HUES6 (cell line): ENCODE results near the gene BST2.

Source experiments
- H3K27ac ChIP-seq: 2 replicates; pipeline ENCODE4 v1.7.0; 2013; ENCODE audit warnings: low read depth, mild to moderate bottlenecking, low read length, inconsistent platforms
- H3K27me3 ChIP-seq: 2 replicates; pipeline ENCODE4 v1.6.1; 2013; ENCODE audit warnings: low read length; ENCODE audit not compliant: control insufficient read depth, insufficient read depth
- H3K36me3 ChIP-seq: 2 replicates; pipeline ENCODE4 v1.6.1; 2013; ENCODE audit warnings: low read length; ENCODE audit not compliant: control insufficient read depth, insufficient read depth
- H3K4me1 ChIP-seq: 2 replicates; pipeline ENCODE4 v1.6.1; 2013; ENCODE audit warnings: low read length; ENCODE audit not compliant: control insufficient read depth, insufficient read depth
- H3K4me3 ChIP-seq: 2 replicates; pipeline ENCODE4 v1.5.1; 2013; ENCODE audit warnings: low read depth, low read length
- H3K9ac ChIP-seq: one replicate; pipeline ENCODE4 v1.6.1; 2013; ENCODE audit warnings: mild to moderate bottlenecking, low read length
- H3K9me3 ChIP-seq: 2 replicates; pipeline ENCODE4 v1.6.1; 2013; ENCODE audit warnings: low read depth, low read length; ENCODE audit not compliant: control insufficient read depth, insufficient read depth

Gene BST2

DNA sequence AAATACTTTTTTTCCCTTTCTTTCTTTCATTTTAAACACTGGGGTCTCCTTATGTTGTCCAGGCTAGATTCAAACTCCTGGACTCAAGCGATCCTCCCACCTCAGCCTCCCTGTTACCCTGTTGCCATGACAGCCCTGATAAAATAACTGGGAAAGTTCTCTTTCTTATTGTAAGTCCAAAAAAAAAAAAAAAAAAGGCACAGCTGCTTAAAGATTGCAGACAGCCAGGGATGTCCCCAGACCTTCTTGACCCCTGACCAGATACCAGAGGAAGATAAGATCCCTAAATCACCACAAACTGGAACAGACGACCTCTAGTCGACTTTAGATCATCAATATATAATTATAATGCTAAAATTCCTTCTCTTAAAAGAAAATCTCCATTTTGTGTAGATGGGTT is 13.3 kb upstream of the BST2 start:
- Histone ChIP-seq H3K4me1 (peaks cover 29% of the 10 kb centered on the region), H3K27ac (no peak overlapping the region; the same call in 1 of the 2 replicates), H3K4me3 (peak overlapping the region; percentile 50; the same call in 1 of the 2 replicates), H3K36me3 (no peaks in the 10 kb centered on the region; the same call in 1 of the 2 replicates), H3K9me3 (no peaks in the 10 kb centered on the region), H3K9ac (peak overlapping the region; percentile 64), H3K27me3 (no peaks in the 10 kb centered on the region)

DNA sequence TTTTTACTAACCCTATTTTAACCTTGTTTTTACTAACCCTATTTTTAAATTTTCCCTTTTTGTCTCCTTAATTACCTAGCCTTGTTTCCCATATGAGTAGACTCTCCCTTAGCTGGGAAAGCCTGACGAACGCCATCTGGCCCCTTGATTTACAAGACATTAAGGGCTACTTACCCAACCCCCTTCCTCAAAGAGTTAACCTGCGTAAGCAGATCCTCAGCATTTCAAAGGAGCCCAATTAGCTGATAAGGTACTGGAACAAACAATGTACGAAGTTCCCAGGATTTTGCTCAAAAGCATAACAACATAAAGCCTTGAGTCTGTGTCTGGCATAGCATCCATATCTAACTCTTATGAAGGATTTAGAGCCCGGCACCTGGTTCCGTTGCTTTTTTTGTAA is 9.7 kb upstream of the BST2 start:
- peak overlapping the region; percentile 53 for H3K4me3 ChIP-seq
- H3K4me1 ChIP-seq = peaks cover 44% of the 10 kb centered on the region
- H3K36me3 ChIP-seq = peaks cover 2% of the 10 kb centered on the region; the same call in 1 of the 2 replicates
- no peaks in the 10 kb centered on the region for H3K9me3 ChIP-seq
- H3K27me3 ChIP-seq = no peaks in the 10 kb centered on the region
- peak overlapping the region; percentile 83 for H3K27ac ChIP-seq
- H3K9ac ChIP-seq = peak overlapping the region; percentile 53

GRCh38 chr19:17414097-17414496 is 8.7 kb upstream of the BST2 start:
- Histone ChIP-seq H3K4me1 (peaks cover 41% of the 10 kb centered on the region), H3K4me3 (no peak overlapping the region), H3K9me3 (no peaks in the 10 kb centered on the region), H3K9ac (no peak overlapping the region), H3K27me3 (no peaks in the 10 kb centered on the region), H3K36me3 (peaks cover 2% of the 10 kb centered on the region; the same call in 1 of the 2 replicates), H3K27ac (no peak overlapping the region; the same call in 1 of the 2 replicates)

- Histone ChIP-seq H3K9ac (no peak overlapping the region), H3K4me1 (peaks cover 43% of the 10 kb centered on the region), H3K36me3 (peaks cover 2% of the 10 kb centered on the region; the same call in 1 of the 2 replicates), H3K27ac (no peak overlapping the region), H3K4me3 (no peak overlapping the region), H3K27me3 (no peaks in the 10 kb centered on the region), H3K9me3 (no peaks in the 10 kb centered on the region)
Observed at GRCh38 chr19:17411801-17412200, 6.4 kb upstream of the BST2 start.

- Histone ChIP-seq H3K9me3 (no peaks in the 10 kb centered on the region), H3K36me3 (peaks cover 2% of the 10 kb centered on the region; the same call in 1 of the 2 replicates), H3K27me3 (no peaks in the 10 kb centered on the region), H3K27ac (no peak overlapping the region), H3K4me3 (no peak overlapping the region), H3K9ac (no peak overlapping the region), H3K4me1 (peaks cover 51% of the 10 kb centered on the region)
Observed at GRCh38 chr19:17409990-17410389, 4.6 kb upstream of the BST2 start.

DNA sequence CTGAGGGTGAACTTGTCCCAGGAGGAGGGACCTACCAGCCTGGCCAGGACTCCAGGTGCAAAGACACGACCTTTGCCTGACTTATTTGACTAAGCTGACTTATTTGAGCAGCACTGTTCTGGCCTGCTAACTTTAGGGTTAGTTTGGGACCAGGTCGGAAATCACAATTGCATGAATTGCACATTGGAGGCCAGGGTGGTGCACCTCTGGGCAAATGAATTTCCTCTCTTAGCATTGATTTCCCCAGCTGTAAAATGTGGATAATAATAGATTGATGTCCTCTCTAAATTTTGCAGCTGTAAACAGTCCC is 1.4 kb upstream of the BST2 start:
- Histone ChIP-seq H3K27me3 (no peaks in the 10 kb centered on the region), H3K27ac (no peak overlapping the region; the same call in 1 of the 2 replicates), H3K4me3 (no peak overlapping the region), H3K9ac (peak overlapping the region; percentile 38), H3K4me1 (peaks cover 37% of the 10 kb centered on the region), H3K36me3 (peaks cover 8% of the 10 kb centered on the region), H3K9me3 (no peaks in the 10 kb centered on the region)

- peaks cover 13% of the 10 kb centered on the region for H3K36me3 ChIP-seq
- H3K27me3 ChIP-seq = no peaks in the 10 kb centered on the region
- no peak overlapping the region for H3K27ac ChIP-seq
- H3K9ac ChIP-seq = peak overlapping the region; percentile 38
- H3K9me3 ChIP-seq = no peaks in the 10 kb centered on the region
- peaks cover 33% of the 10 kb centered on the region for H3K4me1 ChIP-seq
- peak overlapping the region; percentile 63; the same call in 1 of the 2 replicates for H3K4me3 ChIP-seq
Observed at GRCh38 chr19:17406046-17406886, 836 bp upstream of the BST2 start.

DNA sequence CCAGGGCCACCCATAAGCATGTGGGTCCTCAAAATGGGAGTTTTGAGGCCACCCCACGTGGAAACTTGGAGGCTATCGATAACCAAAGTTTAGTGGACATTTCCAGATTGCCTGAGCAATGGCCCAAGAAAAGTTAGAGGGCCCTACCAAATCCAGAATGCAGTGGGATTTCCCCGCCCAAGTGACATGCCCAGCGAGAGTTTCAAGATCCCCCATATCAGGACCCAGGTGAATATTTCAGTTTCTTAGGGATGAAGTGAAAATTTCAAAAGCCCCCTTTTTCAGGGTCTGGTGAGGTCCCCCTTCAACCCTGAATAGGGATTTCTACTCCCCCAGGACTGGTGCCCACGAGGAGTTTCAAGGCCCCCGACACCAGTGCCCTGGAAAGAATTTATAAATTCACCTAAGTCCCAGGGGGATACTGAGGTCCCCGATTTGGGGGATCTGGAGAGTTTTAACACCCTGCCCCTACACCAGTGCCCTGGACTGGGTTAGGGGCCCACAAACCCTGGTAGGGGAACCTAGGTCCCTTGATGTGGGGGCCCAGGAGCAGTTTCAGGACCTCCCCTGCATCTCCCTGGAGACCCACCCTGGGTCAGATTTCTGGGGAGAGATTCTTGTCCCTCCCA is 695 bp downstream of the BST2 start:
- H3K36me3 ChIP-seq = peaks cover 21% of the 10 kb centered on the region
- no peaks in the 10 kb centered on the region for H3K9me3 ChIP-seq
- H3K27ac ChIP-seq = peak overlapping the region; percentile 75; the same call in 1 of the 2 replicates
- H3K4me3 ChIP-seq = peak overlapping the region; percentile 63
- H3K4me1 ChIP-seq = peaks cover 33% of the 10 kb centered on the region
- no peaks in the 10 kb centered on the region for H3K27me3 ChIP-seq
- peak overlapping the region; percentile 63 for H3K9ac ChIP-seq

GRCh38 chr19:17404015-17404414 is 1.4 kb downstream of the BST2 start:
- no peaks in the 10 kb centered on the region for H3K9me3 ChIP-seq
- peak overlapping the region; percentile 75; the same call in 1 of the 2 replicates for H3K27ac ChIP-seq
- H3K4me1 ChIP-seq = peaks cover 33% of the 10 kb centered on the region
- H3K36me3 ChIP-seq = peaks cover 22% of the 10 kb centered on the region
- peak overlapping the region; percentile 73 for H3K9ac ChIP-seq
- peak overlapping the region; percentile 63 for H3K4me3 ChIP-seq
- H3K27me3 ChIP-seq = no peaks in the 10 kb centered on the region

DNA sequence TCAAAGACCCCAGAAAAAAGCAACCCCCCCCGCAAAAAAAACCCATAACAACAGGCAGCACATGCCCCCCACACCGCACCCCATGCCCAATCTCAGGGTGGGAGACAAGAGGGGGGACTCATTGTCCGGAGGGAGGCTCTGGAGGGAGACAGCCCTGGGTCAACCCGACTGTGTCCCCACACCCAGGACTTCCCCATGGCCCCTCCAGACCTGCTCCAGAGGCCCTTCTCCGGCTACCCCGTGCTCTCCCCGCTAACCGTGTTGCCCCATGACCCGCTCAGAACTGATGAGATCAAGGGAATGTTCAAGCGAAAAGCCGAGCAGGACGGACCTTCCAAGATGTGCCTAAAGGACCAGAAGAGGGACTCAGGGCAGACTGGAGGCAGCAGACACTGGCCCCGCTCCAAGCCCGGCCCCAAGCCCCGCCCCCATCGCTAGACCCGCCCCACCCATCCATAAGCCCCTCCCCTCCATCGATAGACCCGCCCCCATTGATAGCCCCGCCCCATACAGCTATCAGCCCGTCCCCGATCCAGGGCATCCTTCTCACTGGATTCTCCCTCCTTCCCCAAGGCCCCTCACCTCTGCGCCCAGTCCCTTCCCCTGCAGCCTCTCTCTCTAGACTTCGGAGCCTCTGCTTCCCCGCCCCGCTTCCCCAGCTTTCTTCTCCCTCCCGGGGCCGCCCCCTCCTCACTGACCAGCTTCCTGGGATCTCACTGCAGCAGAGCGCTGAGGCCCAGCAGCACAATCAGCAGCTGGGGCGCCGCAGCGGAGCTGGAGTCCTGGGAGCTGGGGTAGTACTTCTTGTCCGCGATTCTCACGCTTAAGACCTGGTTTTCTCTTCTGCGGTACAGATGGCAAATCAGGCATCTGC is 2.2 kb downstream of the BST2 start:
- Histone ChIP-seq H3K4me1 (peaks cover 33% of the 10 kb centered on the region), H3K27ac (no peak overlapping the region), H3K4me3 (peak overlapping the region; percentile 63), H3K9me3 (no peaks in the 10 kb centered on the region), H3K9ac (peak overlapping the region; percentile 73), H3K27me3 (no peaks in the 10 kb centered on the region), H3K36me3 (peaks cover 26% of the 10 kb centered on the region)
